ENCODE data around the gene DDIT4. TPM values are rescaled to one million over a fixed set of nuclear protein-coding genes. Genes with fewer than 3 reads are reported as not detected.
A peak's percentile ranks its signal among the peaks of the same experiment; 100 is the strongest.

DDIT4 gene
- total RNA-seq, 1 experiment from 2014 or later, result 20.7 TPM

DNA sequence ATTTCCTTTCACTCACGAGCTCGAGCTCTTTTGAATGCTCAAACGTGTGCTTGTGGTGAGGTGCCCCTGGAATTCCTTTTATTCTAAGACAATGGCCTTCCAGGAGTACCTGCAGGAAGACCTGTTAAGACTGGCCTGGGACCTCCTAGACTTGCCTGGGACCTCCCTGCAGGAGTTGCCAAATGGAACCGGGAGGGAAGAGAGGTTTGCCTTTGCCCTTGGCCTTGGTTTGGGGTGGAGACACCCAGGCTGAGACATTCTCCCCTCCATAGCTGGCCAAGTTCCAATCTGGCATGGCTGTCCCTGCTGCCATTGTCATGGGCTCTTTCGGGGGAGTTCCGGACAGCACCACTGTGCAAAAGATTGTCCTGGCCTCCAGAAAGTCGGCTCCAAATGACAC lies 41.3 kb downstream of the DDIT4 start:
- Histone ChIP-seq H3K9me3 (ENCODE audit: low read depth, low read length, poor library complexity, severe bottlenecking) (no peaks in the 10 kb centered on the region), H3K27me3 (replicated peaks; ENCODE audit: insufficient read depth, low read depth, low read length, poor library complexity) (no peaks in the 10 kb centered on the region), H3K4me1 (ENCODE audit: insufficient read depth, low read length, poor library complexity, severe bottlenecking) (peaks cover 25% of the 10 kb centered on the region), H3K36me3 (ENCODE audit: insufficient read depth, low read length, poor library complexity, severe bottlenecking) (no peaks in the 10 kb centered on the region), H3K4me3 (ENCODE audit: low read depth, low read length, poor library complexity, severe bottlenecking) (no peak overlapping the region), H3K27ac (ENCODE audit: low read depth, low read length, poor library complexity, severe bottlenecking) (peak overlapping the region; percentile 21)
- no peak for TF ChIP-seq EZH2 (IDR thresholded peaks at IDR 0.05; ENCODE audit: borderline replicate concordance, low read depth, low read length, poor library complexity, severe bottlenecking)
- TF ChIP-seq, protein P1, sequence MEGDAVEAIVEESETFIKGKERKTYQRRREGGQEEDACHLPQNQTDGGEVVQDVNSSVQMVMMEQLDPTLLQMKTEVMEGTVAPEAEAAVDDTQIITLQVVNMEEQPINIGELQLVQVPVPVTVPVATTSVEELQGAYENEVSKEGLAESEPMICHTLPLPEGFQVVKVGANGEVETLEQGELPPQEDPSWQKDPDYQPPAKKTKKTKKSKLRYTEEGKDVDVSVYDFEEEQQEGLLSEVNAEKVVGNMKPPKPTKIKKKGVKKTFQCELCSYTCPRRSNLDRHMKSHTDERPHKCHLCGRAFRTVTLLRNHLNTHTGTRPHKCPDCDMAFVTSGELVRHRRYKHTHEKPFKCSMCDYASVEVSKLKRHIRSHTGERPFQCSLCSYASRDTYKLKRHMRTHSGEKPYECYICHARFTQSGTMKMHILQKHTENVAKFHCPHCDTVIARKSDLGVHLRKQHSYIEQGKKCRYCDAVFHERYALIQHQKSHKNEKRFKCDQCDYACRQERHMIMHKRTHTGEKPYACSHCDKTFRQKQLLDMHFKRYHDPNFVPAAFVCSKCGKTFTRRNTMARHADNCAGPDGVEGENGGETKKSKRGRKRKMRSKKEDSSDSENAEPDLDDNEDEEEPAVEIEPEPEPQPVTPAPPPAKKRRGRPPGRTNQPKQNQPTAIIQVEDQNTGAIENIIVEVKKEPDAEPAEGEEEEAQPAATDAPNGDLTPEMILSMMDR (conservative IDR thresholded peaks at IDR 0.05; ENCODE audit: low read depth, low read length), result no peak
- intact Hi-C loops (cut with micrococcal nuclease; ENCODE audit: unreplicated experiment), result no loop called here
- ChIA-PET POLR2A (ENCODE audit: low non-redundant PET) (no interaction called here), CTCF (no interaction called here)
- DNase-seq (ENCODE audit: low spot score), result no peak
- BruUV-seq (replicated peaks), result no TSS peak

DNA sequence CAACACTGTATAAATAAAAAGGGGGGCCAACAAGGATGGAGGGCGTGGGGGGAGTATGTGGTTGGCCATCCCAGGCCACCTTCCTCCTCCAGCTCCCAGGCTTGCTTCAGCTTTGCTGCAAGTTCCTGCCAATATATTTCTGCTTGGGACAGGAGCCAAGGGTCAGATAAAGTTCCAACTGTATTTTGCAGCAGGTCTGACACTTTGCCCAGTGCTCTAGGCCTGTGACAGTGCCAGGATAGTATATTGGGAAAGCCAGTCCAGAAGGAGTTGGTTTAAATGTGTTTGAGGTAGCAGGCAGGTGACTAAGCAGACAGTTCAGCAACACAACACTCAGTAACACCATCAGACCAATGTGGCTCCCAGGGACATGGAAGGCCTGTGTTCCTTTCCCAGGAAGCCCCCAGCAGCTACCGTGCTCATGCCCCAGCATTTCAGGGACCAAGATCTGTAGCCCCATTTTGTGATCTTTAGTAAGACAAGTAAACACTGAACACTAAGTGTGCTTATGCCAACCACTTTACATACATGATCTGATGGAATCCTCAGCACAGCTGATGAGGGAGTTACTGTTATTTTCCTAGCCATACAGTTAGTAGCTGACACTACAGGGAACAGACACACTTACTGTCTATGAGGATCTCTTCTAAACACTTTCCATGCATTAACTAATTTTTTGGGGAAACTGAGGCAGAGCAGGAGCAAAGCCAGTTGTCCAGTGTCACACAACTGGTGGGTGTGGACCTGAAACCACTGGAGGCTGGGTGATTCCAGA lies 42.1 kb downstream of the DDIT4 start:
- H3K36me3 ChIP-seq (ENCODE audit: insufficient read depth, low read length, poor library complexity, severe bottlenecking), result no peaks in the 10 kb centered on the region
- BruUV-seq (replicated peaks), result no TSS peak
- peak overlapping the region; percentile 21 for H3K27ac ChIP-seq (ENCODE audit: low read depth, low read length, poor library complexity, severe bottlenecking)

DNA sequence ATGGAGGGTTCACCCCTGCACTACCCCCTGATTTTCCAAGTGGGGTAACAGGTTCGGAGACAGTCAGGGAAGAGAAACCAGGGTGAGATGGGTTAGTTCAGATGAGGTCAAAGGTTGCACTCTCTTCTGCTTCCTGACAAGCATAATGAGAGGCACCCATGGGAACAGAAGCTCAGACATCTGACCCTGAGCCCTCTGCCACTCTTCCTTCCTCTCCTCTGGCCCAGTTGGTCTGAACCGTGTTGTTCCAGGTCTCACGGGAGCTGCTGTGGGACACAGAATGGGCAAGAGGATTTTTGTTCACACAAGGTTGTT lies 42.6 kb downstream of the DDIT4 start:
- no TSS peak for BruUV-seq (replicated peaks)
- Histone ChIP-seq H3K27me3 (replicated peaks; ENCODE audit: insufficient read depth, low read depth, low read length, poor library complexity) (no peaks in the 10 kb centered on the region), H3K4me1 (ENCODE audit: insufficient read depth, low read length, poor library complexity, severe bottlenecking) (peaks cover 38% of the 10 kb centered on the region), H3K36me3 (ENCODE audit: insufficient read depth, low read length, poor library complexity, severe bottlenecking) (no peaks in the 10 kb centered on the region), H3K4me3 (ENCODE audit: low read depth, low read length, poor library complexity, severe bottlenecking) (no peak overlapping the region), H3K9me3 (ENCODE audit: low read depth, low read length, poor library complexity, severe bottlenecking) (no peaks in the 10 kb centered on the region), H3K27ac (ENCODE audit: low read depth, low read length, poor library complexity, severe bottlenecking) (no peak overlapping the region)
- ChIA-PET CTCF (no interaction called here), POLR2A (ENCODE audit: low non-redundant PET) (no interaction called here)
- intact Hi-C loops (cut with micrococcal nuclease; ENCODE audit: unreplicated experiment), result no loop called here
- no peak for DNase-seq (ENCODE audit: low spot score)
- TF ChIP-seq, protein P1 (conservative IDR thresholded peaks at IDR 0.05; ENCODE audit: low read depth, low read length), result no peak
- no peak for TF ChIP-seq EZH2 (IDR thresholded peaks at IDR 0.05; ENCODE audit: borderline replicate concordance, low read depth, low read length, poor library complexity, severe bottlenecking)

More for the DNA sequence above, 42.1 kb downstream of the DDIT4 start:
- Histone ChIP-seq H3K4me1 (ENCODE audit: insufficient read depth, low read length, poor library complexity, severe bottlenecking) (peaks cover 33% of the 10 kb centered on the region), H3K27me3 (replicated peaks; ENCODE audit: insufficient read depth, low read depth, low read length, poor library complexity) (no peaks in the 10 kb centered on the region), H3K4me3 (ENCODE audit: low read depth, low read length, poor library complexity, severe bottlenecking) (no peak overlapping the region), H3K9me3 (ENCODE audit: low read depth, low read length, poor library complexity, severe bottlenecking) (no peaks in the 10 kb centered on the region)
- intact Hi-C loops (cut with micrococcal nuclease; ENCODE audit: unreplicated experiment), result no loop called here
- ChIA-PET POLR2A (ENCODE audit: low non-redundant PET) (no interaction called here), CTCF (no interaction called here)
- no peak for TF ChIP-seq EZH2 (IDR thresholded peaks at IDR 0.05; ENCODE audit: borderline replicate concordance, low read depth, low read length, poor library complexity, severe bottlenecking)
- TF ChIP-seq, protein P1 (conservative IDR thresholded peaks at IDR 0.05; ENCODE audit: low read depth, low read length), result no peak
- DNase-seq (ENCODE audit: low spot score), result no peak

All from A673 (cell line).